Measurements from ENCODE around the gene NCAN. TPM values are rescaled to one million over a fixed set of nuclear protein-coding genes. Genes with fewer than 3 reads are reported as not detected.

Gene NCAN
- total and polyA plus RNA-seq, 2 of the 8 experiments (the other 6 are each of a cell fraction or from before 2014, with no cell fraction given) = 2.7 TPM

DNA sequence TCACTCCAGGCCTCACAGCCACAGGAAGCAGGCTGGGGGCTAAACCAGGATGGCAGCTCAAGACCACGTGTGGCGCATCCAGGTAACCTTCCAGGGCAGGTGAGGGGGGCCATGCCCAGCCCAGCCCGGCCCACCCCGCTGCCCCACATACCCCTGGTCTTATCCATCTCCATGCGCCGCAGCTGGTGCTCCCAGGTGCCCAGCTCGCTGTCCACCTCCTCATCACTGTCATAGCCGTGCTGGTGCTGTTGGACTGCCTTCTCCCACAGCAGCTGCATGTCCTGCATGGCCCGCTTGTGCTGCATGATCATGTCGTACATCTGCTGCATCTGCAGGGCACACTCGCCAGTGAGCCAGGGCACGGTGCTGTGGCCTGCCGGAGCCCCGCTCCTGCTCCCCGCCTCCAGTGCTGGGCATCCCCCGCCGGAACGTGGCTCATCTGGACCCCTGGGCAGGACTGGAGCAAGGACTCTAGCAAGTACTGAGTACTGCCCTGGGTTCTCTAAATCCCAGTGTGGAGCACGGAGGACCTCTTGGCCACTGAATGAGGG is 67.4 kb downstream of the NCAN start:
- peaks cover 8 to 43% (median 27%) of the 10 kb centered on the region in 4 experiments for H3K36me3 ChIP-seq (ENCODE audit: control insufficient read depth in 2 of 4, insufficient read depth in 4 of 4, low read length in 3 of 4)
- H2BK12ac ChIP-seq (ENCODE audit: low read depth, low read length) = no peak overlapping the region
- H3K4me1 ChIP-seq (replicated peaks in 1 of 4; ENCODE audit: control insufficient read depth in 3 of 4, insufficient read depth in 4 of 4, low read length in 3 of 4) = no peaks in the 10 kb centered on the region; a peak in 1 of 7 replicates
- H4K20me1 ChIP-seq (replicated peaks in 1 of 2; ENCODE audit: control insufficient read depth in 1 of 2, insufficient read depth in 2 of 2, low read length in 2 of 2) = peaks cover 5 to 22% of the 10 kb centered on the region in 2 experiments
- WGBS, 2 experiments (ENCODE audit: extremely low coverage in 1 of 2, insufficient coverage in 1 of 2, insufficient read length in 1 of 2, insufficient replicate concordance in 2 of 2, low coverage in 1 of 2, low lambda C conversion rate in 2 of 2, missing lambda C conversion rate in 1 of 2) = 94% methylated on average over 19 of the region's 19 CpGs; no CpG with 5 or more reads in 1 of the 2 experiments
- no peak overlapping the region for H2AFZ ChIP-seq (ENCODE audit: low read length)
- H2BK120ac ChIP-seq (replicated peaks; ENCODE audit: low read depth, low read length) = no peak overlapping the region
- no peak overlapping the region for H3K14ac ChIP-seq (ENCODE audit: insufficient read length)
- no peak overlapping the region for H4K91ac ChIP-seq (replicated peaks; ENCODE audit: insufficient read length, low read length)
- H4K8ac ChIP-seq (ENCODE audit: extremely low read depth, insufficient read depth, low read length) = no peak overlapping the region
- H3K27ac ChIP-seq (ENCODE audit: low read depth, low read length) = no peak overlapping the region
- H3K56ac ChIP-seq (replicated peaks; ENCODE audit: insufficient read length, low read depth, low read length) = no peak overlapping the region
- H3K23ac ChIP-seq (ENCODE audit: insufficient read length) = no peak overlapping the region
- H3K18ac ChIP-seq (ENCODE audit: extremely low read depth, low read length) = no peak overlapping the region
- H3K27me3 ChIP-seq (replicated peaks in 1 of 4; ENCODE audit: control insufficient read depth in 3 of 4, extremely low read depth in 1 of 4, insufficient read depth in 3 of 4, low read length in 3 of 4) = no peaks in the 10 kb centered on the region
- no peak overlapping the region for H4K5ac ChIP-seq (ENCODE audit: insufficient read length, low read depth, low read length)
- no peak overlapping the region for H3K4me3 ChIP-seq (ENCODE audit: extremely low read depth in 1 of 4, insufficient read depth in 2 of 4, low read depth in 3 of 4, low read length in 4 of 4)
- ChIA-PET POLR2A (ENCODE audit: partially characterized antibody) (interaction anchor here (1.0 to 2.6 kb wide), 4 partner anchors 8 to 27 kb away, joined by 3 to 11 read pairs (median 6); no protein-coding TSS in a partner anchor), CTCF (ENCODE audit: partially characterized antibody) (interaction anchor here (0.9 to 1.6 kb wide), 2 partner anchors 8 to 16 kb away, joined by 3 to 4 read pairs; no protein-coding TSS in a partner anchor)
- H3K79me2 ChIP-seq (ENCODE audit: control insufficient read depth in 1 of 2, insufficient read depth in 2 of 2, low read length in 2 of 2) = no peaks in the 10 kb centered on the region
- H3K23me2 ChIP-seq (ENCODE audit: low read depth, low read length) = no peaks in the 10 kb centered on the region
- no peak overlapping the region for H2BK20ac ChIP-seq (ENCODE audit: low read length)
- H3K9ac ChIP-seq (replicated peaks in 1 of 4; ENCODE audit: extremely low read depth in 1 of 4, low read depth in 3 of 4, low read length in 3 of 4) = no peak overlapping the region
- H2AK5ac ChIP-seq (ENCODE audit: low read depth, low read length) = no peak overlapping the region
- no peak overlapping the region for H2BK5ac ChIP-seq (ENCODE audit: low read depth, low read length)
- H3K79me1 ChIP-seq (ENCODE audit: low read depth, low read length) = no peaks in the 10 kb centered on the region; the same call in 1 of the 2 replicates
- FAIRE-seq (no peak), DNase-seq (ENCODE audit: low read depth in 1 of 2, low spot score in 2 of 2) (no peak)
- H2BK15ac ChIP-seq (ENCODE audit: low read length) = no peak overlapping the region
- H3K4me2 ChIP-seq (ENCODE audit: insufficient read depth in 1 of 2, low read depth in 2 of 2, low read length in 2 of 2) = no peak overlapping the region
- H3K4ac ChIP-seq (replicated peaks; ENCODE audit: insufficient read length, low read depth, low read length) = no peak overlapping the region
- H3K9me3 ChIP-seq (ENCODE audit: insufficient read depth in 2 of 2, low read depth in 1 of 2, low read length in 1 of 2) = no peaks in the 10 kb centered on the region
- no peak for TF ChIP-seq SAP30 (IDR thresholded peaks at IDR 0.05; ENCODE audit: insufficient read depth, insufficient replicate concordance, low read length)
- TF ChIP-seq, protein P1, sequence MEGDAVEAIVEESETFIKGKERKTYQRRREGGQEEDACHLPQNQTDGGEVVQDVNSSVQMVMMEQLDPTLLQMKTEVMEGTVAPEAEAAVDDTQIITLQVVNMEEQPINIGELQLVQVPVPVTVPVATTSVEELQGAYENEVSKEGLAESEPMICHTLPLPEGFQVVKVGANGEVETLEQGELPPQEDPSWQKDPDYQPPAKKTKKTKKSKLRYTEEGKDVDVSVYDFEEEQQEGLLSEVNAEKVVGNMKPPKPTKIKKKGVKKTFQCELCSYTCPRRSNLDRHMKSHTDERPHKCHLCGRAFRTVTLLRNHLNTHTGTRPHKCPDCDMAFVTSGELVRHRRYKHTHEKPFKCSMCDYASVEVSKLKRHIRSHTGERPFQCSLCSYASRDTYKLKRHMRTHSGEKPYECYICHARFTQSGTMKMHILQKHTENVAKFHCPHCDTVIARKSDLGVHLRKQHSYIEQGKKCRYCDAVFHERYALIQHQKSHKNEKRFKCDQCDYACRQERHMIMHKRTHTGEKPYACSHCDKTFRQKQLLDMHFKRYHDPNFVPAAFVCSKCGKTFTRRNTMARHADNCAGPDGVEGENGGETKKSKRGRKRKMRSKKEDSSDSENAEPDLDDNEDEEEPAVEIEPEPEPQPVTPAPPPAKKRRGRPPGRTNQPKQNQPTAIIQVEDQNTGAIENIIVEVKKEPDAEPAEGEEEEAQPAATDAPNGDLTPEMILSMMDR (IDR thresholded peaks at IDR 0.05; ENCODE audit: control extremely low read depth in 1 of 3, insufficient read depth in 1 of 3, low read depth in 1 of 3, low read length in 3 of 3) = no peak
- TF ChIP-seq RXRA (IDR thresholded peaks at IDR 0.05; ENCODE audit: insufficient read depth, low read depth, low read length) = no peak
- TF ChIP-seq SP4 (IDR thresholded peaks at IDR 0.05; ENCODE audit: low read length) = no peak
- no peak for TF ChIP-seq RAD21 (IDR thresholded peaks at IDR 0.05 in 1 of 2, conservative IDR thresholded peaks at IDR 0.05 in 1 of 2; ENCODE audit: low read depth in 2 of 2, low read length in 2 of 2)
- no peak for TF ChIP-seq PHF8 (conservative IDR thresholded peaks at IDR 0.05; ENCODE audit: low read depth, low read length)
- TF ChIP-seq, protein P2, sequence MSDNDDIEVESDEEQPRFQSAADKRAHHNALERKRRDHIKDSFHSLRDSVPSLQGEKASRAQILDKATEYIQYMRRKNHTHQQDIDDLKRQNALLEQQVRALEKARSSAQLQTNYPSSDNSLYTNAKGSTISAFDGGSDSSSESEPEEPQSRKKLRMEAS (IDR thresholded peaks at IDR 0.05) = no peak
- TF ChIP-seq EGR1 (IDR thresholded peaks at IDR 0.05; ENCODE audit: borderline replicate concordance, low read depth, low read length) = no peak
- no peak for TF ChIP-seq ASH2L (IDR thresholded peaks at IDR 0.05; ENCODE audit: low read length)
- no peak for TF ChIP-seq JUN (IDR thresholded peaks at IDR 0.05; ENCODE audit: low read depth, low read length)
